ENCODE measurements around the gene PIP5K1C. TPM values are rescaled to one million over a fixed set of nuclear protein-coding genes. Genes with fewer than 3 reads are reported as not detected.

The PIP5K1C gene
- total RNA-seq, 1 experiment from 2014 or later: 26.9 TPM

GRCh38 chr19:3736106-3736724, 35.9 kb upstream of the PIP5K1C start:
- H4K20me1 ChIP-seq (ENCODE audit: insufficient read depth): no peaks in the 10 kb centered on the region
- CTCF ChIA-PET: no interaction called here
- no peaks in the 10 kb centered on the region for H3K27me3 ChIP-seq (ENCODE audit: insufficient read depth, low read length)
- no peaks in the 10 kb centered on the region for H3K9me2 ChIP-seq (ENCODE audit: insufficient read depth)
- H3K79me2 ChIP-seq (ENCODE audit: insufficient read depth, low read length): no peaks in the 10 kb centered on the region
- no peak for TF ChIP-seq ELF1 (IDR thresholded peaks at IDR 0.05; ENCODE audit: borderline replicate concordance, low read depth)
- no peak for TF ChIP-seq EZH2phosphoT487 (IDR thresholded peaks at IDR 0.05; ENCODE audit: borderline replicate concordance)
- TF ChIP-seq JUND (IDR thresholded peaks at IDR 0.05): no peak
- no peak for TF ChIP-seq YY1 (IDR thresholded peaks at IDR 0.05; ENCODE audit: extremely low read depth, insufficient replicate concordance, low read depth, low read length)
- no peak for TF ChIP-seq TCF7L2 (IDR thresholded peaks at IDR 0.05; ENCODE audit: borderline replicate concordance, extremely low read depth, insufficient read depth, insufficient read length)
- TF ChIP-seq POLR2AphosphoS5 (IDR thresholded peaks at IDR 0.05; ENCODE audit: low read depth, low read length): no peak
- no peak for TF ChIP-seq CBX3 (IDR thresholded peaks at IDR 0.05; ENCODE audit: low read depth)
- no peak for TF ChIP-seq CEBPB (IDR thresholded peaks at IDR 0.05; ENCODE audit: low read depth)
- TF ChIP-seq MAX (IDR thresholded peaks at IDR 0.05): no peak
- TF ChIP-seq RAD21 (IDR thresholded peaks at IDR 0.05; ENCODE audit: low read depth): no peak
- no peak for TF ChIP-seq SRF (IDR thresholded peaks at IDR 0.05; ENCODE audit: low read depth)
- no peak for TF ChIP-seq ATF3 (IDR thresholded peaks at IDR 0.05)
- TF ChIP-seq POLR2A (IDR thresholded peaks at IDR 0.05; ENCODE audit: borderline replicate concordance, extremely low read depth, insufficient read depth, insufficient read length): no peak
- H3K36me3 ChIP-seq (ENCODE audit: control insufficient read depth in 1 of 2, insufficient read depth in 2 of 2, low read length in 2 of 2): peaks cover 0 to 3% of the 10 kb centered on the region in 2 experiments; a peak in 2 of 4 replicates
- RAD21 ChIA-PET (ENCODE audit: low non-redundant PET in 1 of 2, low total read pairs in 2 of 2, uncharacterized antibody in 2 of 2, unreplicated experiment in 2 of 2): no interaction called here
- H3K27ac ChIP-seq (ENCODE audit: low read depth, low read length): no peak overlapping the region
- POLR2A ChIA-PET: no interaction called here
- intact Hi-C loops (cut with micrococcal nuclease): no loop called here
- ATAC-seq: no peak
- H2AFZ ChIP-seq (ENCODE audit: low read depth, low read length, poor library complexity, severe bottlenecking): no peak overlapping the region
- H3K4me2 ChIP-seq (ENCODE audit: low read length): no peak overlapping the region
- no TSS peak for BruUV-seq (replicated peaks)
- no peaks in the 10 kb centered on the region for H3K9me3 ChIP-seq (ENCODE audit: control insufficient read depth in 1 of 2, insufficient read depth in 1 of 2, low read depth in 1 of 2, low read length in 2 of 2)
- no peak for DNase-seq (ENCODE audit: low read depth, low spot score)
- no peak overlapping the region for H3K9ac ChIP-seq (ENCODE audit: low read length)
- H3K4me3 ChIP-seq (replicated peaks in 1 of 2; ENCODE audit: low read depth in 1 of 2, low read length in 2 of 2): no peak overlapping the region
- H3K4me1 ChIP-seq (ENCODE audit: control insufficient read depth in 1 of 2, insufficient read depth in 2 of 2, low read length in 2 of 2): peaks cover 0 to 1% of the 10 kb centered on the region in 2 experiments; a peak in 2 of 4 replicates
